ENCODE measurements around the gene SMIM44. TPM values are rescaled to one million over a fixed set of nuclear protein-coding genes. Genes with fewer than 3 reads are reported as not detected.

SMIM44 gene
- total RNA-seq, 4 donors from 2014 or later = not detected

DNA sequence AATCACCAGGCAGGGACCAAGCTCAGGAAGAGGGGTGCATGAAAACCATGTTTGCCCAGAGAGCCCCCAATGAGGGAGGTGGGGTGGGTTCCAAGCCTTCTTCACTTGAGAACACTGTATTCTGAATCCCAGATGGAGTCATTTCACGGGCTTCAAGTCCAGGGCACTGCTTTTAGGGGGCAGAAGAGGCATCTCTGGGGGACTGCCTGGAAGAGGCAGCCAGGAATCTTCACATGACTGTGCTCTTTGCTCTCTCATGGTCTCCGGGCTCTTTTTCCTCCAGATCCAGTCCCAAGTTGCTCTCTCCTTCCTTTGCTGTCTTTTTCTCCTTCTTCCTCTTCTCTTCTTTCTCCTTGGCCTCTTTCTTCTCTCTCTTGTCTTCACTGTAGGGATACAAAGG is 8.6 kb downstream of the SMIM44 start:
- Histone ChIP-seq H3K9me3 (no peaks in the 10 kb centered on the region), H3K27me3 (peaks cover 12% of the 10 kb centered on the region), H3K27ac (no peak overlapping the region), H3K4me3 (no peak overlapping the region), H3K36me3 (no peaks in the 10 kb centered on the region), H3K4me1 (peaks cover 8% of the 10 kb centered on the region)
- WGBS = 79% methylated on average over 2 of the region's 2 CpGs
- DNase-seq (ENCODE audit: low spot score in 2 of 2) = no peak
- no peak for TF ChIP-seq POLR2AphosphoS5 (IDR thresholded peaks at IDR 0.05)
- TF ChIP-seq, protein P1, sequence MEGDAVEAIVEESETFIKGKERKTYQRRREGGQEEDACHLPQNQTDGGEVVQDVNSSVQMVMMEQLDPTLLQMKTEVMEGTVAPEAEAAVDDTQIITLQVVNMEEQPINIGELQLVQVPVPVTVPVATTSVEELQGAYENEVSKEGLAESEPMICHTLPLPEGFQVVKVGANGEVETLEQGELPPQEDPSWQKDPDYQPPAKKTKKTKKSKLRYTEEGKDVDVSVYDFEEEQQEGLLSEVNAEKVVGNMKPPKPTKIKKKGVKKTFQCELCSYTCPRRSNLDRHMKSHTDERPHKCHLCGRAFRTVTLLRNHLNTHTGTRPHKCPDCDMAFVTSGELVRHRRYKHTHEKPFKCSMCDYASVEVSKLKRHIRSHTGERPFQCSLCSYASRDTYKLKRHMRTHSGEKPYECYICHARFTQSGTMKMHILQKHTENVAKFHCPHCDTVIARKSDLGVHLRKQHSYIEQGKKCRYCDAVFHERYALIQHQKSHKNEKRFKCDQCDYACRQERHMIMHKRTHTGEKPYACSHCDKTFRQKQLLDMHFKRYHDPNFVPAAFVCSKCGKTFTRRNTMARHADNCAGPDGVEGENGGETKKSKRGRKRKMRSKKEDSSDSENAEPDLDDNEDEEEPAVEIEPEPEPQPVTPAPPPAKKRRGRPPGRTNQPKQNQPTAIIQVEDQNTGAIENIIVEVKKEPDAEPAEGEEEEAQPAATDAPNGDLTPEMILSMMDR (IDR thresholded peaks at IDR 0.05) = no peak

DNA sequence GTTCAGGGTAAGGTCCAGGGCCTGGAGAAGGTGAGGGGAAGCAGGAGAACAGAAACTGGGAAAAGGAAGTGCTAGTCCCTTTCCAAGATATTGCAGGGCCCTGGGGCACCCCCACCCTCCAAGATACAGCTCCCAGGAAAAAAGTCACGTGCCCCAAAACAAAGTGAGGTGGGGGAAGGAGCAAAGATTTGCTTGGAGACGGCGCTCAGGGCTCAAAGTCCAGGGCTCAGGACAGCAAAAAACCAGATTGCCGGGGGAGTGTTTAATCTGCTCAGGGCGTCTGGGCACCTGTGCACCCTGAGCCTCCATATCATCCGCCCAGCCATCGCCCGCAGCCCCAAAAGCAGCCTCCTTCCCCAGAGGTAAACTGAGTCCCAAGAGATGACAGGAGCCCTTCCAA is 9.2 kb downstream of the SMIM44 start:
- TF ChIP-seq EP300 (IDR thresholded peaks at IDR 0.05) (no peak), POLR2A (IDR thresholded peaks at IDR 0.05) (no peak), POLR2AphosphoS5 (IDR thresholded peaks at IDR 0.05) (no peak)
- TF ChIP-seq, protein P1 (IDR thresholded peaks at IDR 0.05) = no peak
- no peak for DNase-seq (ENCODE audit: low spot score in 2 of 2)
- no peak overlapping the region for H3K4me3 ChIP-seq
- peaks cover 12% of the 10 kb centered on the region for H3K4me1 ChIP-seq
- 89% methylated on average over 8 of the region's 8 CpGs for WGBS
- no peaks in the 10 kb centered on the region for H3K36me3 ChIP-seq
- H3K9me3 ChIP-seq = no peaks in the 10 kb centered on the region
- no peak overlapping the region for H3K27ac ChIP-seq
- peaks cover 8% of the 10 kb centered on the region for H3K27me3 ChIP-seq

DNA sequence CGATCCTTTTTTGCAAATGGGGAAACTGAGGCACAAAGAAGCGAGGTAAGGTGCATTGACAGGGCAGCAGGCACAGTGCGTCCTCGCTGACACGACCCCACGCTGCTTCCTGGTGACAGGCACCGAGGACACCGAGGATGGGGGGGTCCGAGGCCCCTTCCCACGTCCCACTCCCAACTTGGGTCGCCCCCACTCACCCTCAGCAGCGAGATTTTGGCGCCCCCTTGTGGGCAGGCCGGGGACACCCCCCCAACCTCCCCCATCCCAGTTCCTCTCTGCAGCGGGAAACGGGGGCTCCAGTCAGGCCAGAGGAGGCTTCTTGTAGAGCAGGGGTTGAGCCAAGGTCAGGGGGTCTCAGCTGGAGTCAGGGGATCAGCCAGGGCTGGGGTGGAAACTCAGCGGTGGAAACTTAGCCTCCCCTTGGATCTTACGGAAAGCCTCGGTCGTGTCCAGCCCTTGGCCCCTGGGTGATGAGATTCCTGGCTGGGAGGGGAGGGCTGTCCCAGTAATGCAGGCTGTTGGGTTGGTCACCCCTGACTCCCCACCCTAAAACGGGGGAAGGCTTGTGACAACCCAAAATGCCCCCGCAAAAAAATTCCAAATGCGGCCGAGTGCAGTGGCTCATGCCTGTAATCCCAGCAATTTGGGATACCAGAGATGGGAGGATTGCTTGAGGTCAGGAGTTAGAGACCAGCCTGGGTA is 11.1 kb downstream of the SMIM44 start:
- peaks cover 4% of the 10 kb centered on the region for H3K27me3 ChIP-seq
- TF ChIP-seq, protein P1 (IDR thresholded peaks at IDR 0.05) = peak; percentile 59 to 83
- no peak for TF ChIP-seq EP300 (IDR thresholded peaks at IDR 0.05)
- peaks cover 18% of the 10 kb centered on the region for H3K4me1 ChIP-seq
- no peak overlapping the region for H3K4me3 ChIP-seq
- no peak overlapping the region for H3K27ac ChIP-seq
- 34% methylated on average over 22 of the region's 24 CpGs for WGBS
- DNase-seq (ENCODE audit: low spot score in 2 of 2) = no peak
- H3K36me3 ChIP-seq = no peaks in the 10 kb centered on the region
- H3K9me3 ChIP-seq = no peaks in the 10 kb centered on the region

DNA sequence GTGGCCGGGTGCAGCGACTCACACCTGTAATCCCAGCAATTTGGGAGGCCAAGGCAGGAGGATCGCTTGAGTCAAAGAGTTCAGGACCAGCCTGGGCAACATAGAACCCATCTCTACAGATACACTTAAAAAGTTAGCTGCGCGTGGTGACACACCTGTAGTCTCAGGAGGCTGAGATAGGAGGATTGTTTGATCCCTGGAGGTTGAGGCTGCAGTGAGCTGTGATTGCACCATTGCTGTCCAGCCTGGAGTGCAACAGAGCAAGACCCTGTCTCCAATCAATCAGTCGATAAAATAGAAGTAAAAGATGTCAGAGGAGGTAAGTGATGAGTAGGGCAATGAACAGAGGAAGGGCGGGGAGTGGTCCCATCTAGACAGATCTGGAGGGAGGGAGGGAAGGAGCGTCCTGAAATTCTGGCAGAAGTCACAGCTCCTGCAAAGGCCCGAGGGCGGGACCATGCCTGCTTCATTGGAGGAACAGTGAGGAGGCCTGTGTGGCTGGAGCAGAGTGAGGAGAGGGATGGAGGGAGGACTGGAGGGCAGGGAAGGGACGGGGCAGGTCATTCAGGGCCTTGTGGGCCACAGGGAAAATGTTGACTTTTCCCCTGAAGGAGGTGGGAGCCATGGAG is 12.6 kb downstream of the SMIM44 start:
- peaks cover 4% of the 10 kb centered on the region for H3K27me3 ChIP-seq
- H3K4me3 ChIP-seq = no peak overlapping the region
- no peak for TF ChIP-seq POLR2AphosphoS5 (IDR thresholded peaks at IDR 0.05)
- TF ChIP-seq POLR2A (IDR thresholded peaks at IDR 0.05) = no peak
- no peak for TF ChIP-seq EP300 (IDR thresholded peaks at IDR 0.05)
- TF ChIP-seq, protein P1 (IDR thresholded peaks at IDR 0.05) = no peak
- no peaks in the 10 kb centered on the region for H3K9me3 ChIP-seq
- no peak for DNase-seq (ENCODE audit: low spot score in 2 of 2)
- WGBS = 50% methylated on average over 11 of the region's 11 CpGs
- no peak overlapping the region for H3K27ac ChIP-seq
- H3K4me1 ChIP-seq = peaks cover 25% of the 10 kb centered on the region
- no peaks in the 10 kb centered on the region for H3K36me3 ChIP-seq

DNA sequence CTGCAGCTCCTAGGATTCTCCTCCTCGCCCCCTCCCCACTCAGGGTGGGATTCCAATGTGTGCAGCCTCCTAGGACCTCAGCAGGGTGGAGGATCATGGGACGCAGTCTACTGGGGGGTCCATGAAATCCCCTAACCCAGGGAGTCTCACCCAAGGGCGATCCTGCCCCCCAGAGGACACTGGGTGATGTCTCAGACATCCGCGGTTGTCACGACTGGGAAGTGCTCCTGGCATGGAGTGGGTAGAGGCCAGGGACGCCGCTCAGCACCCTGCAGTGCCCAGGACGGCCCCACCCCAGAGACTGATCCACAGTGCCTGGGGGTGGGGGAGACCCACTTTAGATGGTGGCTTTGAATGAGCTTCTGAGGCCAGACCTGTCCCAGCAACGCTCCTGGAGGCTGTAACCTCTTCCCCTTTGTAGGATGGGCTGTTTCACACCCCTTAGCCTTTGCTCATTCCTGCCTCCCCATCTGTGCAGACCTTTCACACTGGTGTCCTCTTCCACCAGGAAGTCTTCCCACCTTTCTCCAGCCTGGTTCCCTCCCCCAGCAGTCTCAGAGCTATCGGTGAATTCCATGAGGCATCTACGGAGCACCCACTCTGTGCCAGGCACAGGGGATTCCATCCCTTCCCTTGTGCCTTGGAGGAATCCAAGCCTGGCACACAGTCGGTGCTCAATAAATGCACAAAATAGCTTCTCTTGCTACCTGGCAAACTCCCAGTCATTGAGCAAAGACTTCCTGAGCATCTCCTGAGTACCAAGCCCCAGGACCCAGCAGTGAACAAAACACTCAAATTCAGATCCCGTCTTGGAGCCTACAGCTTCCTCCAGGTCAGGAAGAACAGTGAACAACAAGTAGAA is 13.4 kb downstream of the SMIM44 start:
- Histone ChIP-seq H3K27ac (no peak overlapping the region), H3K27me3 (peaks cover 4% of the 10 kb centered on the region), H3K36me3 (no peaks in the 10 kb centered on the region), H3K4me1 (peaks cover 28% of the 10 kb centered on the region), H3K9me3 (no peaks in the 10 kb centered on the region), H3K4me3 (no peak overlapping the region)
- WGBS = 44% methylated on average over 14 of the region's 14 CpGs
- DNase-seq (ENCODE audit: low spot score in 2 of 2) = no peak
- no peak for TF ChIP-seq POLR2A (IDR thresholded peaks at IDR 0.05)
